ENCODE data around the gene THSD4.
"Not testable (repeated sequence)": the region's sequence is repeated elsewhere in the genome, so short reads cannot be mapped to it uniquely, and the experiment has no call there.

Gene THSD4

DNA sequence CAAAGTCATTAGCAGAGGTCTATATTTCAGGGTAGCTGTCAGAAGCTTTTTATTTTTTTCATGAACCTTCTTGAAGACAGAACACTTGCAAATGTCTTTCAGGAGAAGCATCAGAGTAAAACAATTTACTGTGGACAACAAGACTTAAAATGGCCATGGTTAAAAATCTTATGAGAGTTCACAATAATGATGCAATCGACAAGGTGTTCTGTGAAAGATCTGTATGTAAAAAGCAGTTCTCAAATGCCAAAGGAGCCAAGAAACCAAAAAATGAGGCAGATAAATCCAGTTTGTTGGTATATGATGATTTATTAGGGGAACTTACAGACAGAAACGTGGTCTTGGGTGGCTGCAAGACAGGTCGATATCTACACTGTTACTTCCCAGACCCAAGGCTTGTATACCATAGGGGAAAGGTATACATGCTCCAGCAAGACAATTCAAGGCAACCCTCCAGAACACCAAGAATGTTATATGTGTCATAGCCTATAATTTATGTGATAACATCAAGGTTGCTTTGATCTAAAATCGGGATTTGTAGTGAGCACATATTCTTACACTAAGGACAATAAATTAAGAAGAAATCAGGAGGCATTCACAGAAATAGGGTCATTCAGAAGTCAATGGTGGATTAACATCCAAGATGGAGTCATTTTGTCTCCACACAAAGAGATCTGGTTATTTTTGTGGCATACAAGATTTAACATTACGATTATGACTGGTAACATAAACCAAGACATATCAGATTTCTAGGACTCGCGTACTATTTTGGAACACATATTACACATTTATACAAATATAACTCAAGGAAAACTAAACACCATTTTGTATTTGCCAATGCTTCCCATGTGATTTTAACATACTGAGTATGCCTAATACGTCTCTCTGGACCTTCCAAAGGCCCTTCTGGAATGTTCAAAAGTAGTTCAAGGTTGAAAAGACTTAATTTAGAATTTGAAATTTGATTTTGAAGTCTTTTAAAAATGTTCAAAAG, 316.4 kb downstream of the THSD4 start:
- no peak for DNase-seq (ENCODE audit: low read depth)

DNA sequence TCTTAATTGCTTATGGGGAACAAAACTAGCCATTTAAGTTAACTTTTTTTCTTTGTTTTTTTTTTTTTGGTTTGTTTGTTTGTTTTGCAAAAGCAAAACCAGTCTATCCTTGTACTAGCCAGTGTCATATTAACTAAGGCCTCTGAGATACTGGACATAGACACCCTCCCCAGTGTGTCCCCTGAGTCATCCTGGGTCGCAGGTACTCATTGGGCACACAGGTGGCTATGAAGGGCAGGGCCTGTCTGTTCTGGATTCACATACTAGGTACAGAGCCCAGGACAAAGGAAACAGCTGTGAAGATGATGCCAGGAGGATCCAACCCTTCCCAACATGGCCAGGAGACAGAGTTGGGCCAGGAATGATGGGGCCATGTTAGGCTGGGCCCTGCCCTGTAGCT, 318.1 kb downstream of the THSD4 start:
- DNase-seq (ENCODE audit: low read depth) = no peak

DNA sequence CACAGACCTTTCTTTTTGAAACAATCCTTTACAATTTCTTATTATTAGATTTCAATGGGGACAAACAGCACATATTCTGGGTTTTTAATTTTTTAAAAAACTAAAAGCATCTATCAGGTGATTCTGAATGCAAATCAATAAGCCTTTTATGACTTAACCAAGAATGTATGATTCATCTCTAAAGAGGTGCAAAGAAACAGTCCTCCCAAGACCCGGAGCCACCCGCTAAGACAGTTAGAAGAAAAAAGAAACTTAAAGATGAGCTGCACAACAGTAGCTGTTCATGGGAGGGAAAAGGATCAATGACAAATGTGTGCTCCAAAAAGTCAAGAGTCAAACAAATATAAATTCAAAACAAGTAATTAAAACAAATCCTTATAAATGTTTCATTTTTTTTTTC, 319.5 kb downstream of the THSD4 start:
- no peak for DNase-seq (ENCODE audit: low read depth)

DNA sequence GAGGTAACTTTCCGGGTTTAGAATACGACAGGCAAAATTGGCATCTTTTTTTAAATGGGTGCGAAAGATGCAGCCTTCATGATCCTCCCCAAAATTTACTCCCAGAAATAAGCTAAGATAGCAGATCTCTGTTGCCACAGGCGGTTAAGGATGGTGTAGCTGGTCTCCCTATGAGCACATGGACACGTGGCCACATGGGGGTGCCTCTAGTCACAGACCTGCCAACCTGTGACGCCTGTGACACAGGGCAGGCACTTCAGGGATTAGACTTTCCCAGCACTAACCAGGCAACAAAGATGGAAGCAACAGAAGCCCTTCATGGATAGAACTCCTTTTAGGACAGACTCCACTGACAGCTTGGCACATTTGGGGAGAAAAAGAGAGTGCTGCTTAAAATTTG, 320.3 kb downstream of the THSD4 start:
- DNase-seq (ENCODE audit: low read depth) = no peak

DNA sequence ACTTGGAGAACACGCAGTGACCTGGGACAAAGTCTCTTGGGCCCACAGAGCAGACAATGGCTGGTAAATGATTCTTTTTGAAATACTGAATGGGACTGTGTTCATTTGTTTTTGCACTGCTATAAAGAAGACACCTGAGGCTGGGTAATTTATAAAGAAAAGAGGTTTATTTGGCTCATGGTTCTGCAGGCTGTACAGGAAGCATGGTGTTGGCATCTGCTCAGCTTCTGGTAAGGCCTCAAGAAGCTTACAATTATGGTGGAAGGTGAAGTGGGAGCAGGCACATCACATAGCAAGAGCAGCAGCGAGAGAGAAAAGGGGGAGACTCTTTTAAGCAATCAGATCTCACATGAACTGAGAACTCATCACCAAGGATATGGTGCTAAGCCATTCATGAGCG, 321.6 kb downstream of the THSD4 start:
- no peak for DNase-seq (ENCODE audit: low read depth)

DNA sequence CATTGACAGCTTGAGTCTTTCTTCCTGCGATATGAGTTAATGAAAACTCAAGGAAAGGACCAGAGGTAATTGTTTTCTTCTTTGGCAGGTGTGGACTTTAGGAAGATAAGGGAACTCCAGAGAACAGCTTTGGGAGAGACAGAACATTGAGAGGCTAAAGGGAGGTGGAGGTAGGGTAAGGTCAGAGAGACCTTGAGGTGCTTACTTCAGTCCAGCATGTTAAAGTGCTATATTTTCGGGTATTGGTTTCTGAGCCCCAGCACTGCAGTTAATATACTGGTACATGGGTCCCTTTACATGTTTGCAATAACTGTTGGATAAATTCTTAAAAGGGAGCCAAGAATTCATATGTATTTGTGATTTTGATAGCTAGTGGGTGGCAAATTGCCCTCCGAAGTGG, 322.1 kb downstream of the THSD4 start:
- DNase-seq (ENCODE audit: low read depth) = no peak

DNA sequence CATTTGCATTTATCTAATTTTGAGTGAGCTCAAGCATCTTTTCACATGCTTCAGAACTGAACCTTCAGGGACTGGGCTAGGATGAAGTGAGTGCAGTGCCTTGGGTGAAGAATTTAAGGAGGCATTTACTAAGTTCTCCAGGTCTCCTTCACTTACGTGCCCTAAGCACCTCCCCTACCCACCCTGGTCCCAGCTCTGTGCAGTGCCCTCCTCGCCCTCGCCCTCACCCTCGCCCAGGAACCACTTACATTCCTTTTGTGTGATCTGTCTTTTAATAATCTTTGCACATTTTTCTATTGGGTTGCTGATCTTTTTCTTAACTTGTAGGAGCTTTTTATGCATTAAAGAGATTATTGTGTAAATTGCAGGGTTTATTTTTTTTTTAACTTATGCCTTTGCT, 322.6 kb downstream of the THSD4 start:
- DNase-seq (ENCODE audit: low read depth) = no peak

DNA sequence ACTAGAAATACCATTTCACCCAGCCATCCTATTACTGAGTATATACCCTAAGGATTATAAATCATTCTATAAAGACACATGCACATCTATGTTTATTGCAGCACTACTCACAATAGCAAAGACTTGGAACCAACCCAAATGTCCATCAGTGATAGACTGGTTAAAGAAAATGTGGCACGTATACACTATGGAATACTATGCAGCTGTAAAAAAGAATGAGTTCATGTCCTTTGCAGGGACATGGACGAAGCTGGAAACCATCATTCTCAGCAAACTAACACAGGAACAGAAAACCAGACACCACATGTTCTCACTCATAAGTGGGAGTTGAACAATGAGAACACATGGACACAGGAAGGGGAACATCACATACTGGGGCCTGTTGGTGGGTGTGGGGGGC, 324.2 kb downstream of the THSD4 start:
- not testable (repeated sequence) for DNase-seq (ENCODE audit: low read depth)

DNA sequence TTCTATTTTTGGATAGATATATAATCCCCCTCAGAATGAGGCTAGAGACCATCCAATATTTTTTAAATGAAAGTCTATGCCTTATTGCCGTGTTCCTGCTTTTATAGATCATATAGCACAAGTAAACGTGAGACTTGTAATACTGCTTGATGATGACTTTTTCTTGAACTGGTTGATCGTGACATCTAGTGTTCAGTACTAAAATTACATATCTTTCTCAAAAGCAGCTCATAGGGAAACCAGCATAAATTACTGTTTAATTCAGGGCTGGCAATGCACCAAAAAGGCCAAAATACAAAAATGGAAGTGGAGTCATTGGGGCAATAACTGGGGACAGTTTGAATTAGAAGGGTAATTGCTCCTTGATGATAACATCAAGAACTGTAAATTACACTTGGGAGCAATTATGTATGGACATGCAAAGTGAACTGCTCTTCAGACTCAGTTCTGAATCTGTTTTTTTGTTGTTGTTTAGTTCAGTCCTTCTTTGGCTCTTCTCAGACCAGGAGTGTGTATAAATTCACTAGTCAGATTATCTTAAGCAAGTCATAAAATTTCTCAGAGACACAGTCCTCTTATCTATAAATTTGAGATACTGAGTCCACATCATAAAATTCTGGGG, 325.3 kb downstream of the THSD4 start:
- no peak for DNase-seq (ENCODE audit: low read depth)

DNA sequence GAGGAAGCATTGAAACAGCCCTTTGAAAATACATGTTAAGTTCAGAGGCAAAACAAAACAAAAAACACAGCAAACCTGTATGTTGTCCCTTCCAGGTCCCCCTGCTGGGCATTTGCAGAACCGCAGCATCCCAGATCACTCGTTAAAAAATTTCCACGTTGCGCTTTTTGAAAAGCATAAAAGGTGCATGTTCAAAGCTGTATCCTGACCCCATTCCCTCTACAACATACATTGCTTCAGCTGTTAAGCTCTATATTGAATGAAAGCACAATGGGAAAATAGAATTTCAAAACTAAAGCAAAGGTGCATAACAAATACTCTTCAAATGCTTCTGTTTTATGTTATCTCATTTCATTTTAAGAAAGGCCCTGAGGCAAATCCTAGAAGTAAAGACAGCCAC, 328.3 kb downstream of the THSD4 start:
- peak; percentile 17 for DNase-seq (ENCODE audit: low read depth)

DNA sequence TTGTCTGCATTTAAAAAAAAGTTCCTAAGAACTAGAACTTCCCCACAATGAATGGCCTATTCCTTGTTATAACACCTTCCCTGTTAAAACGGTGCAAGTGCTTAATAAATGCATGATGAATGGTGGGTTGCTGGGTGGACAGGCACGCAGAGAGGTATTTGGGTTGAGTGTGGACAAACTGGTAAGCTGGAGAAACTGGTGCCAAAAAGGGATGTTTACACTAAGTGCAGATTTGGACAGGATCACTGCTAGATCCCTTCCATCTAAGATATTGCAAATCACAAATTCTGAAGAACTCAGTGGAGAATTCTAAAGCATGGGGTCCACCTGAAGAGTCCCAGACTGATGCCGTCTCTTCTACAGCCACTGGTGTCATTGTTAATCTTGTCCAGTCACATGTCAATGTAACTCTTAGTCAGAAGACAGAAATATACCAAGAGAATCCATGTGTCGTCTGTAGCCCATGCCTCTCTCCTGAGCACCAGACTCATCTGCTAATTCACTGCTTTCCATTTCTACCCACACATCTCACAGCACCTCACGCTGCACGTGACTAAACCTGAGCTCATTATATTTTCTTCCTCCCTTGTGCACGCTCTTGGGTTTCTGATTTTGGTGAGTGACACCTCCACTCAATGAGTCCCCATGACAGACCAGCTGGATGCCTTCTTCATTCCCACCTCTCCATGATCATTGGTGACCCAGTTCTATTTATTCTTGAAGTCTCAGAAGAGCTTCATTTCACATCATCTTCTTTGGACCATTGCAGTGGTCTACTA, 328.9 kb downstream of the THSD4 start:
- no peak for DNase-seq (ENCODE audit: low read depth)

DNA sequence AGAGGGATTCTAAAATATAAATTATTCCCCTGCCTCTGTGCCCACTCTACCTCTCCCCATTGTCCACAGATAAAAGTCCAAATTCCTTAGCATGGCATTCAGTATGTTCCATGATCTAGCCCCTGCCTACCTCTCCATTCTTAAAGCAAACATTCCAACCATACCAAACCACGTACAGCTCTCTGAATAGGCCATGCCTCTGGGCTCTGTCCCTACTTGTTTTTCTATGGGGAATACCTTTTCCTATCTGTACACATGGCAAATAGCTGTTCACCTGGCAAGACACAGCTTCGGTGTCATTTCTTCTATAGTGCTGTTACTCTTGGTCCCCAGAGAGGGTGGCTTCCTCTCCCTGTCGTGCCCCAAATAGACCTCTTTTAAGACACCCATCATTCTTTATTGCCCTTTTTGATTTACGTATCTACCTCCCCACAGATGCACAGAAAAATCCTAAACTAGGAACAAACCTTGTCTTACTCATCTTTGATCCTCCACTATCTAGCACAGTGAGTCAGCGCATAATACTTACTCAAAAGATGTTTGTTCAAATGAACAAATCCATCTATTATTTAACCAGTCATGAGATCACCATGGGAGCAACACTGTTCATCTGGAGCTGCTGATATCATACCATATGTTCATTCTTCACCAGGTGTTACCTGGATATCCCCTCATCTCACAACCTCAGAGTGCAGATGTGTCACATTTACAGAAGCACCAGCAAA, 329.8 kb downstream of the THSD4 start:
- DNase-seq (ENCODE audit: low read depth) = no peak

DNA sequence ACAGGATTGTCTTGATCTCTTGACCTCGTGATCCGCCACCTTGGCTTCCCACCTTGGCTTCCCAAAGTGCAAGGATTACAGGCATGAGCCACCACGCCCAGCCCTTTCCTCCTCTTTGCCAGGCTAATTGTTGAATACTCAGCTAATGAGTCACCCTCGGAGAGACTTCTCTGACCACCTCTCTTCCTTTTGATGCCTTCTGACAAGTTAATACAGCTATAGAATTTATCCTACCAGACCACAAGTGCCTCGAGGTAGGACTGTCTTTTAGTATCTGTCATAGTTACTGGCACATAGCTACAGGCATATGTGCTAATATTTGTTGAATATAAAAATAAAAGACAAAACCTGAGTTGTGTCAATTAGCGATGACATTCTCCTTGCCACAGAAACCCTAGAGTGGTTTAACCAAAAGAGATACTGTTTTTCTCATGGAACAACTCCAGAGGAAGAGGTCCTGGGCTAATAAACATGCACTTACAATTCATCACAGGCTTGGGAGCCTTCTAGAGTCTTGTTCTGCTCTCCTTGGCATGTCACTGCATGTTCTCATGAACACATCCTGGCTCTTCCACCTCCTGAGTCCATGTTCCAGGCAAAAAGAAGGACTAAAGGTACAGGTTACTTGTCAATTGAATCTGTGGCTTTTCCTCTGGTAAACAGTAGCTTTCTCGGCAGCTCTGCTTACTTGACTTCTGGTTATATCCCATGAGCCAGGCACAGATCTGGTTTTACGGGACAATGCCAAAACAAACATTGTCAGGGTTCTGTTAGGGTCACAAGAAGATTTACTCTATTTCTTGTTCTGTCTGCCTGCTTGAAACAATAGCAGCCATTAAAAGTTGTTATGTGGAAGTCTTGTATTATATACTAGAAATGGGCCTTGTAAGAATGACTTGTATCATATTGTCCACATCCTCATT, 332.3 kb downstream of the THSD4 start:
- DNase-seq (ENCODE audit: low read depth) = no peak

DNA sequence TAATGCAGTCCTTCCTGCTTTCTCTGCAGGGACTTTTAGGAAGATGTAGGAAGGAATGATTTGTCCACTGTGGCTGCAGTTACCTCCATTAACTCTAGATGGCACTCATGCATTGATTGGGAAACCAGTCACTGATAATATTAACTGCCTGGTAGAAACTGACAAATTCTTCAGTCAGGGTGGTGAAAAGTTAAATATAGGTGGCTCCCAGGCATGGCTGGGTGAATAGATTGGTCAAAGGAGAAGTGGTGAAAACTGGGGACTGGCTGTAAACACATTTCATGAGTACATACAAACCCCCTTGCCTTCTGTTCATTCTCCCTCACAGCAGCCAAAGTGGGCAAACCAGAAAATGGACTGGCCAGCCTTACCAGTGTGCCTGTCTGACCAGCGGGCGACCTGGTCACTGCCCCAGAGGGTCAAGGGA, 333.4 kb downstream of the THSD4 start:
- DNase-seq (ENCODE audit: low read depth) = no peak

DNA sequence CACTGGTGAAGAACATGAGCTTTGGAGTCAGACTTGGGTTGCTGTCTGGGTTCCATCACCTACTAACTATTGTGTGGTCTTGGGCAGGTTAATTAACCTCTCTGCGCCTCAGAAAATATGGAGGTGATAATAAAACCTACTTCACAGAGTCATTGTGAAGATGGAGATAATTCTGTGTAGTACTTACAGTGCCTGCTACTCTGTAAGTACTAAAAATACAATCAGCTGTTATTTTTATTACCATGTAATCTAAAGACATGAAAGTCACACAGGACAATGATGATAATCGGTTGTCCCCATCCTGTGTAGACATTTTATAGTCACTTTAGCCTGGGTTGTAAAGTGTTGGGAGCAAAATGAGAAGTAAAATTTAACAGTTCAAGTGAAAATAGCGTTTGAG, 334.1 kb downstream of the THSD4 start:
- DNase-seq (ENCODE audit: low read depth) = no peak

DNA sequence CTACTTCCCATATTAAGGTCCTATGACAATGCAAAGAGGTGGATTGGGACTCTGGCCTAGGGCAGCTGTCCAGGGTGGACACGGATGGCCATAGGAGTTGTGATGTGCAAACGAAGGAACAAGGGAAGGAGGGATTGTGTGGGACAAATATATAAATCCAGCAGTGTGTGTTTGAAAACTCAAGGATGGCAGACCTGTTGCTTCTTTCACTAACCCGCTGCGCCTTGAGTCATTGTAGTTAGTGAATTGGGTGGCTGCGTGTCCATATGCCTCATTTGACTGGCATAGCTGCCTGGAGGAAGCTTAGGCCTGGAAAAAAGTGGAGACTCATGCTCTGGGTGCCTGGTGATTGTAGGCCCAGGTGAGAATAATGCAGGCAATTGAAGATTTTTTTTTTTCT, 334.7 kb downstream of the THSD4 start:
- DNase-seq (ENCODE audit: low read depth) = no peak

DNA sequence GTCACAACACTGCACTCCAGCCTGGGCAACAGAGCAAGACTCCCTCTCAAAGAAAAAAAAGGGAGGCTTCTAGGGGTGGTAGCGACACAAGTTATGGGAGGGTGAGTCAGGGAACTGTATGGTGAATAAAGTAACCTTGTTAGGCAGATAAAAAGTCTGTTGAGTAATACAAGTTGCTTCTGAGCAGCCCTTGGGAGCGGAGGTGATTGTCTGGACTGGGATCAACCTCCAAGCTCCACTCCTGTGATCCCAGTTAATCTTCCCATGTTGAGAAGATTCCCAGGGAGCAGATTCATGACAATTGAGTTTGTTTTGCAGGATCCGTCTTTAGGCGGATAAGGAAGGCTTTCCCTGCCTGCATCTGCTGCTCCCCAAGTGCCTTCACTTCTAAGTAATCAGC, 335.9 kb downstream of the THSD4 start:
- DNase-seq (ENCODE audit: low read depth) = no peak

DNA sequence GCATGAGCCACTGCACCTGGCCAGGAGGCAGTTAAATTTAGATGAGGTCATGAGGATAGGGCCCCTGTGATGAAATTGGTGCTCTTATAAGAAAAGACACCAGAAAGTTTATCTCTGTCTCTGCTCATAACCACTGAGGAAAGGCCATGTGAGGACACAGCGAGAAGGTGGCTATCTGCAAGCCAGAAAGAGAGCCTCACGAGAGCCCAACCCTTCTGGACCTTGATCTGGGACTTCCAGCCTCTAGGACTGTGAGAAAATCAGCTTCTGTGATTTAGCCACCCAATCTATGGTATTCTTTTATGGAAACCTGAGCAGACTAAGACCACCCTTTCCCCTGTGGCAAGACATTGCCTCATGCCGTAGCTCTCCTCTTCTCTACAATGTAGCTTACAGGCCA, 337.6 kb downstream of the THSD4 start:
- no peak for DNase-seq (ENCODE audit: low read depth)

DNA sequence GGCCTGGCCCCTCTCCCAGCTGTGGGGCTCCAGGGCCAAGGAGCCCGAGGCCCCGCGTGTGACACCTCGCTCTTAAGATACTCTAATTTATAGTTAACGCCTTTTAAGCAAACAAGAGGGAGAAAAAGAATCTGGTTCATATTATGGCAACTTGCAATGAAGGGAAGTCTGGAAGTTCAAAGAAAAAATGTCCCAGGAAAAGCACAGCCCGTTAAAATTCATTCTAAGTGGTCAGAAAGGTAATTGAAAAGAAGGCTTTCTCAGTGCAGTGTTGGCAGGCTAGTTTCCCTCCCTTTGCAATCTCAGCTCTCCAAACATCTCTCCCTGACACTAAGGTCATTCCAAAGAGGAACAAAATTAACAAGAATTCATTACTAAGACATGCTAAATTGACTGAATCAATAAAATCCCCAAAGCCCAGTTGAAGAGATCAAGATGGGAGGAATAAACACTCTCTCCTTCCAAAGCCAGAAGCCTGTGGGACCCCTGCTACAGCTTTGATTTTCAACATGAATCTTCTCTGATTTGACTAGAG, 339.3 kb downstream of the THSD4 start:
- DNase-seq (ENCODE audit: low read depth) = no peak

DNA sequence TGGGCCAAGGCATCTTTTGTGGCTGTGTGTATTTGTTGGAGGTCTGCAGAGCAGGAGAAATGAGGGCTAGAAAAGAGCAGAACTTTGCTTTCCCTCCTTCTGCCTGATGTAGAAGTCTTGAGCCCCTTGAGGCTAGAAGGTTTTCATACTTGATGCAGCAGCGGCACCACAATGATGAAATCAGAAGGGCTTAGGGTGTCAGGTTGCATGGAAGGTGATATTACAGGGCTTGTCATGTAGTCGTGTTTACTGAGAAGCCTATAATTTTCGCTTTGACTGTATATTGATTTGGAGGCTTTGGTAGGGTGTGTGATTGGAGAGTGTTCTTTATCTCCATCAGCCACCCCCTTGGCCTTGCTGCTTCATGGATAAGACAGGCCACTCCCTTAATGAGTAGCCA, 339.8 kb downstream of the THSD4 start:
- DNase-seq (ENCODE audit: low read depth) = no peak

DNA sequence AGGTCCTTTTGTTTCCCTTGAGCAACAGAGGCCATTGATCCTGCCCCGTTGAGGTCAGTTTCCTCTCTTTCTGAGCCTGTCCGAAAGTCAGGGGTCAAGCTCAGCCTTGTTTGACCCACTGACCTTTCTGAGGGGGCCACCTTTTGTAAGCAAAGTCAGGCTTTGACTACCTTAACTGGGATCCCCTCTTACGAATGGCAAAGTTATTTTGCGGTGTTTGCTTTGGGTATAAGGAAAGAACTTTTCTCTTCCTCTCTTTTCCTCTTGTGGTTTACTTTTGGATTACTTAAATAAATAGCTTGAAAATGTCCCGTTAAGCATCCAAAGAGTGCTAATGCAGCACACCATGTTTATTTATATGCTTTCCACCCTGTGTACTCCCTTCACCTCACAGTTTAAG, 340.6 kb downstream of the THSD4 start:
- no peak for DNase-seq (ENCODE audit: low read depth)
